Stimulated activated CD4-positive, alpha-beta T cell treated with anti-CD3 and anti-CD28 coated beads, Interleukin-15, amount 100 ng/mL, for 24 hours (primary cell): Measurements from ENCODE around the gene NUTM2B.
"Not testable (repeated sequence)": the region's sequence is repeated elsewhere in the genome, so short reads cannot be mapped to it uniquely, and the experiment has no call there.

Source experiments
- DNase-seq: peaks from one replicate; pipeline ENCODE4 v3.0.0-alpha.2; 2020

The NUTM2B gene

DNA sequence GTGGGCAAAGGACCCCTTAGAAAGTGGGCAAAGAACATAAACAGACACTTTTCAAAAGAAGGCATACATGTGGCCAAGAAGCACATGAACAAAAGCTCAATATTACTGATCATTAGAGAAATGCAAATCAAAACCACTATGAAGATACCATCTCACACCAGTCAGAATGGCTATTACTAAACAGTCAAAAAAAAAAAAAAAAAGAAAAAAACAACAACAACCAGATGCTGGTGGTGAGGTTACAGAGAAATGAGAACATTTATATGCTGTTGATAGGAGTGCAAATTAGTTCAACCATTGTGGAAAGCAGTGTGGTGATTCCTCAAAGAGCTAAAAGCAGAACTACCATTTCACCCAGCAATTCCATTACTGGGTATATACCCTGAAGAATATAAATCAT lies 50.6 kb downstream of the NUTM2B start:
- DNase-seq: not testable (repeated sequence)

- DNase-seq: not testable (repeated sequence)
Measured at GRCh38 chr10:79758297-79758993, 55.4 kb downstream of the NUTM2B start.
